SU-DHL-6 (cell line): Measurements from ENCODE around the gene RPL7A.
"Not testable (repeated sequence)": the region's sequence is repeated elsewhere in the genome, so short reads cannot be mapped to it uniquely, and the experiment has no call there.

Experiments
- H2AFZ ChIP-seq: fragments of 200-600 bp; sonication (generic); 2 replicates; pipeline ENCODE4 v1.6.1; 2014; ENCODE audit warnings: low read depth, mild to moderate bottlenecking, moderate library complexity, mixed read lengths, antibody characterized with exemption, low read length; ENCODE audit not compliant: severe bottlenecking
- H3F3A ChIP-seq: fragments of 200-600 bp; shearing (Covaris generic); 2 replicates; pipeline ENCODE4 v1.6.0; 2016; ENCODE audit warnings: antibody characterized with exemption, mild to moderate bottlenecking; ENCODE audit not compliant: insufficient read depth
- H3K27ac ChIP-seq: fragments of 200-600 bp; sonication (generic); 2 replicates; pipeline ENCODE4 v1.5.1; 2016; ENCODE audit warnings: low read depth, mild to moderate bottlenecking, low read length, moderate library complexity, mixed read lengths
- H3K27me3 ChIP-seq: fragments of 200-600 bp; sonication (generic), shearing (Covaris generic); 2 replicates; pipeline ENCODE4 v1.6.0; 2014; ENCODE audit warnings: mild to moderate bottlenecking, low read length
- H3K36me3 ChIP-seq: fragments of 200-600 bp; sonication (generic); 2 replicates; pipeline ENCODE4 v1.6.1; 2014; ENCODE audit warnings: mild to moderate bottlenecking, low read length, mixed read lengths
- H3K4me2 ChIP-seq: fragments of 300-600, 200-600 bp; shearing (Covaris generic), sonication (generic); 2 replicates; pipeline ENCODE4 v1.6.0; 2014; ENCODE audit warnings: low read length, low read depth, mild to moderate bottlenecking; ENCODE audit not compliant: poor library complexity, severe bottlenecking
- H3K4me3 ChIP-seq: fragments of 200-600 bp; sonication (generic); 2 replicates; pipeline ENCODE4 v1.5.1; 2014; ENCODE audit warnings: antibody characterized with exemption, low read length, mild to moderate bottlenecking, mixed read lengths; ENCODE audit not compliant: insufficient read depth, poor library complexity, severe bottlenecking
- H3K79me2 ChIP-seq: fragments of 200-600 bp; sonication (generic); 2 replicates; pipeline ENCODE4 v1.6.1; 2014; ENCODE audit warnings: mild to moderate bottlenecking, low read length, moderate library complexity; ENCODE audit not compliant: insufficient read depth
- H3K9ac ChIP-seq: fragments of 200-600 bp; sonication (generic); 2 replicates; pipeline ENCODE4 v1.7.0; 2014; ENCODE audit warnings: mild to moderate bottlenecking, low read length
- H3K9me2 ChIP-seq: fragments of 200-600 bp; sonication (generic); replicated peaks from 2 replicates; pipeline ENCODE4 v1.6.1; 2014; ENCODE audit warnings: low read length; ENCODE audit not compliant: insufficient read depth
- H3K9me3 ChIP-seq: fragments of 200-600 bp; sonication (generic); 2 replicates; pipeline ENCODE4 v1.6.1; 2014; ENCODE audit warnings: low read length, mixed read lengths; ENCODE audit not compliant: insufficient read depth
- H4K20me1 ChIP-seq: fragments of 200-600 bp; sonication (generic); 2 replicates; pipeline ENCODE4 v1.6.1; 2014; ENCODE audit warnings: low read depth, mild to moderate bottlenecking, antibody characterized with exemption, low read length, moderate library complexity, mixed read lengths
- CTCF ChIP-seq: fragments of 200-600 bp; sonication (generic); IDR thresholded peaks from one replicate; pipeline ENCODE4 v1.5.1; 2017; ENCODE audit warnings: antibody characterized with exemption, mild to moderate bottlenecking, low read length, moderate library complexity; ENCODE audit not compliant: insufficient read depth, poor library complexity, severe bottlenecking
- EZH2phosphoT487 ChIP-seq: fragments of 200-600 bp; sonication (generic), shearing (Covaris generic); conservative IDR thresholded peaks from 2 replicates; pipeline ENCODE4 v1.6.1; 2018; ENCODE audit warnings: mild to moderate bottlenecking, antibody characterized with exemption, low read length, moderate library complexity, mixed read lengths

Gene RPL7A

GRCh38 chr9:133309608-133310007, 38.4 kb upstream of the RPL7A start:
- TF ChIP-seq CTCF (no peak), EZH2phosphoT487 (no peak)
- no peak overlapping the region for H2AFZ ChIP-seq
- no peak overlapping the region for H3K4me2 ChIP-seq
- H3F3A ChIP-seq, result no peaks in the 10 kb centered on the region
- no peak overlapping the region for H3K9ac ChIP-seq
- no peak overlapping the region for H3K27ac ChIP-seq
- no peaks in the 10 kb centered on the region for H3K79me2 ChIP-seq
- H3K9me3 ChIP-seq, result no peaks in the 10 kb centered on the region
- H3K27me3 ChIP-seq, result no peaks in the 10 kb centered on the region
- no peaks in the 10 kb centered on the region for H3K9me2 ChIP-seq
- no peak overlapping the region for H3K4me3 ChIP-seq
- no peaks in the 10 kb centered on the region for H4K20me1 ChIP-seq
- no peaks in the 10 kb centered on the region for H3K36me3 ChIP-seq

- Histone ChIP-seq H3F3A (no peaks in the 10 kb centered on the region), H3K9me3 (no peaks in the 10 kb centered on the region), H3K36me3 (no peaks in the 10 kb centered on the region), H3K27me3 (no peaks in the 10 kb centered on the region), H3K4me2 (no peak overlapping the region), H2AFZ (no peak overlapping the region), H3K79me2 (no peaks in the 10 kb centered on the region), H4K20me1 (no peaks in the 10 kb centered on the region), H3K4me3 (no peak overlapping the region), H3K9me2 (no peaks in the 10 kb centered on the region), H3K27ac (no peak overlapping the region), H3K9ac (no peak overlapping the region)
- TF ChIP-seq EZH2phosphoT487, result no peak
- TF ChIP-seq CTCF, result no peak
Observed at GRCh38 chr9:133315997-133316396, 32.0 kb upstream of the RPL7A start.

GRCh38 chr9:133317551-133317950, 30.5 kb upstream of the RPL7A start:
- H3K9me3 ChIP-seq, H3F3A ChIP-seq, H3K9ac ChIP-seq, H3K4me2 ChIP-seq, H3K27me3 ChIP-seq, H3K36me3 ChIP-seq, H3K27ac ChIP-seq, H2AFZ ChIP-seq, H3K9me2 ChIP-seq, H3K79me2 ChIP-seq, H4K20me1 ChIP-seq, H3K4me3 ChIP-seq: not testable (repeated sequence)

- Histone ChIP-seq H2AFZ (no peak overlapping the region), H3K27me3 (no peaks in the 10 kb centered on the region), H3K4me2 (no peak overlapping the region), H3K4me3 (no peak overlapping the region), H3K9ac (no peak overlapping the region), H3K27ac (no peak overlapping the region), H4K20me1 (no peaks in the 10 kb centered on the region), H3K79me2 (no peaks in the 10 kb centered on the region), H3K9me2 (no peaks in the 10 kb centered on the region), H3F3A (no peaks in the 10 kb centered on the region), H3K9me3 (no peaks in the 10 kb centered on the region), H3K36me3 (no peaks in the 10 kb centered on the region)
- TF ChIP-seq EZH2phosphoT487 (no peak), CTCF (no peak)
Observed at GRCh38 chr9:133320421-133320881, 27.6 kb upstream of the RPL7A start.
